Daoy (cell line): ENCODE measurements around the gene RPS18. TPM values are rescaled to one million over a fixed set of nuclear protein-coding genes. Genes with fewer than 3 reads are reported as not detected.
"Not testable (repeated sequence)": the region's sequence is repeated elsewhere in the genome, so short reads cannot be mapped to it uniquely, and the experiment has no call there.

Source experiments
- DNase-seq: peaks from one replicate; pipeline ENCODE4 v3.0.0-alpha.2; 2015; ENCODE audit warnings: low read depth
- total RNA-seq: library from RNA; depleted of rRNA; stranded (reverse); fragments of >200 nt; shearing (Covaris generic); gene quantifications from 2 replicates; pipeline ENCODE4 v1.2.3, GENCODE V29; 2014

RPS18 gene
- total RNA-seq, 1 experiment from 2014 or later, result 7,419 TPM

DNA sequence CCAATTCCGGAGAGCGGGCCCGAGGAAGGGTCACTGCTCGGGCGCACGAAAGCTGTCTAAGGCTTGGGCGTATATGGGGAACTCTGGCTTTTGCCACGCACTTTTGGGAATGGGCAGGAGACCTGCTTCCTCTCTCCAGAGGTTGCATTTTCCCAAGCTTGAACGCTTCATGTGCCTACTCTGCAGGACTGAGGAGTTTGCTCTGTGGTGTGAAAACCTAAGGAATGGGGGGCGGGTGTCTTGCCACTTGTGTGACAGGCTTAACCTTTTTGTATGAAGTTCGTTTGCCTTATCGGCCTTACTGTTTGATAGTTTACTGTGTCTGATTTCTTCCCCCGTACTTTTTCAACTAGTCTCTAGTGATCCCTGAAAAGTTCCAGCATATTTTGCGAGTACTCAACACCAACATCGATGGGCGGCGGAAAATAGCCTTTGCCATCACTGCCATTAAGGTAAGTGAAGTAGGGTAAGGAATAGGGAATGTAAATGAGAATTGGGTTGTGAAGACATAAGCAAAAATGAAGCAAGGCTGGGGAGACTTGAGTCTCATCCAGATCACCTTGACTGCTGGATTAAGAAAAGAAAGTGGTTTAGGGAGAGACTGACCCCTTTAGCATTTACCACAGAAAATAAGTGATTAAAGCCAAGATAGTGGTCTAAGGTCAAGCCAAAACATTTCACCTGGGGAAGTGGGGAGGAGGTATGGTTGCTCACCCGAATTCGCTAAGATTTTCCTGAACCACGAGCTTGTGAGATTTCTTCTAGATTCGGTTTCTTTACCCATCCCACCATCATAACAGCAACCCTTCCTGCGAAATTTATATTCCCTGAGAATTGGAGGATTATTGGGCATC lies 627 bp downstream of the RPS18 start:
- no peak for DNase-seq

DNA sequence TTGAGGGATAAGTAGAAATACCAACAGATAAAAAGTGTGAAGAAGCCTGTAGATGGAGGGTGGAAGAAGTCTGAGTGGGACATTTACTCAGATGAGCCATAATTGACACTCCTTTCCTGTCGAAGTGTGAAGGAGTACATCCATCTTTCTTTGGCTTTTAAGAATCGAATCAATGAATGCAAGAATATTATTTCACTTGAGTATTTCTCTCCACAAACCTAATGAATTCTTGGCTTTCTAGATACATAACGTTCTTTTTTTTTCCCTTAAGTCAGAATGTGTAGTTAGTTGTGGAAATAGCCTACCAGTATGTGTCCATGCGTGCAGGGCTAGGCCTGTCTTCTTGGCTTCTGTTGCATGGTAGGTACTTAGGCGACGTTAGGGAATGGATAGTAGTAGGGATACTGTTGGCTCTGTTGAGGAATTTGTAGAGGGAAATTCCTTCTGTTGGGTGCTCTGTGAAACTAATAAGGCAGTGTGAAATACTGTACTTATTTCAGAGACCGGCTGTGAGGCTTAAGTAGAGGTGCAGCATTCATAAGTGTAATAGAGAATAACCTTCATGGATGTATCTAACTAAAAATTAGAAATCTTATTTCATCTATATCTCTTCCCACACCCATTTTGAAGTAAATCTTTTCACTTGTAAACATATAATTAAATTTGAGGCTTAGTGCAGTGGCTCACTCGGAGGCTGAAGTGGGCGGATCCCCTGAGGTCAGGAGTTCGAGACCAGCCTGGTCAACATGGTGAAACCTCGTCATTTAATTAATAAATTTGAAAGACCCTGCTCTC lies 1.5 kb downstream of the RPS18 start:
- no peak for DNase-seq

DNA sequence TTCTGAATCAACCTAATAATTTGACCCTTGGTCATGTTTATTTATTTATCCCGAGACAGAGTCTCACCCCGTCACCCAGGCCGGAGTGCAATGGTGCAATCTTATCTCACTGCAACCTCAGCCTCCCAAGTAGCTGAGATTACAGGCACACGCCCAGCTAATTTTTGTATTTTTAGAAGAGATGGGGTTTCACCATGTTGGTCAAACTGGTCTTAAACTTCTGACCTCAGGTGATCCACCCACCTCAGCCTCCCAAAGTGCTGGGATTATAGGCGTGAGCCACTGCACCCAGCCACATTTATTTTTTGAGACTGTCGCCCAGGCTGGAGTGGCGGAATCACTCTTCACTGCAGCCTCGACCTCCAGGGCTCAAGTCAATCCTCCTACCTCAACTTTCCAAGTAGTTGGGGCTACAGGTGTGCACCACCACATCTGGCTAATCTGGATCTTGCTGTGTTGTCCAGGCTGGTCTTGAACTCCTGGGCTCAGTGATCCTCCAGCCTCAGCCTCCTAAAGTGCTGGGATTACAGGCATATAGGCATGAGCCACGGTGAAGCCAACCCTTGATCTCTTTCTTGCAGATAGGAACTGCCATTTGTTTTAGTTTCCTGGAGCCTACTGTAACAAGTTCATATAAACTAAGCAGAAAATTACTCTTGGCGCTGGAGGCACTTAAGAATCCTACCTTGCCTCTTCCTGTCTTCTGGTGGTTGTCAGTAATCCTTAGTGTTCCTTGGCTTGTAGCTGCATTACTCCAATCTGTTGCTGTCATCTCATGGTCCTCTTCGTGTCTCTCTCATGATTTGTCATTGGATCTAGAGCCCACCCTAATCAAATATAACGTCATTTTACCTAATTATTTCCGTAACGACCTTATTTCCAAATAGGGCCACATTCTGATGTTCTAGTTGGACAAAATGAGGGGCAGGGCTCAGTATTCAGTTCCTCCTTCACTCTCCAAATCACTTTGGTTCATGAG lies 2.3 kb downstream of the RPS18 start:
- DNase-seq, result no peak

DNA sequence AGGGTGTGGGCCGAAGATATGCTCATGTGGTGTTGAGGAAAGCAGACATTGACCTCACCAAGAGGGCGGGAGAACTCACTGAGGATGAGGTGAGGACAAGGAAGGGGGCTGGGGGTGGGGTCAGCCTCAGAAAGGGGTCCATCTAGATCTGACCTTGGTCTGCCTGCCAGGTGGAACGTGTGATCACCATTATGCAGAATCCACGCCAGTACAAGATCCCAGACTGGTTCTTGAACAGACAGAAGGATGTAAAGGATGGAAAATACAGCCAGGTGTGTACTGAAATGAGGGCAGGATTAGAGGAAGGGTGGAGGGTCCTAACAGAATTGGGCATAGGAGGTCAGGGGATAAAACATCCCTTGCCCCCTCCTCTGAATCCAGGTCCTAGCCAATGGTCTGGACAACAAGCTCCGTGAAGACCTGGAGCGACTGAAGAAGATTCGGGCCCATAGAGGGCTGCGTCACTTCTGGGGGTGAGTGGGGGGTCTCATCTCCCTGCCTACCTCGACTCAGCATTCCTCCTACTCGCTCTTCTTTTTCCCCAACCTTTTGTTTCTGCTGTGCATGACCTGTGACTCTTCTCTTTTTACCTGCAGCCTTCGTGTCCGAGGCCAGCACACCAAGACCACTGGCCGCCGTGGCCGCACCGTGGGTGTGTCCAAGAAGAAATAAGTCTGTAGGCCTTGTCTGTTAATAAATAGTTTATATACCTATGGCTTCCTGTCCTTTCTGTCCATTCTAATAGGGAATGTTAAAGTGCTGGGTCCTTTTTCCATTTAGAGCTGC lies 4.1 kb downstream of the RPS18 start:
- DNase-seq, result not testable (repeated sequence)

DNA sequence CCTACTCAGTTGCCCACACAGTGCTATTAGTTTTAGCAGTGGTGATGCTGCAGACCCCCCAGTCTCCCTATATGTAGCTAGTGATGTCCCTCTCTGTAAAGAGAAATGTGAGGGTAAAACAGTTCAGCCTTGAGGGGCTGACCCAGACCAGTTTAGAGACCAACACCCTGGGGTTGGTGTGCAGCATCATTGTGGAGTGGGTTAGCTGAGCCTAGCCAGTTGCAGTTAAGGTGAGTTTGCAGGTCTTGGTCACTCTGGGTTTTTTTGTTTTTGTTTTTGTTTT lies 4.6 kb downstream of the RPS18 start:
- no peak for DNase-seq

DNA sequence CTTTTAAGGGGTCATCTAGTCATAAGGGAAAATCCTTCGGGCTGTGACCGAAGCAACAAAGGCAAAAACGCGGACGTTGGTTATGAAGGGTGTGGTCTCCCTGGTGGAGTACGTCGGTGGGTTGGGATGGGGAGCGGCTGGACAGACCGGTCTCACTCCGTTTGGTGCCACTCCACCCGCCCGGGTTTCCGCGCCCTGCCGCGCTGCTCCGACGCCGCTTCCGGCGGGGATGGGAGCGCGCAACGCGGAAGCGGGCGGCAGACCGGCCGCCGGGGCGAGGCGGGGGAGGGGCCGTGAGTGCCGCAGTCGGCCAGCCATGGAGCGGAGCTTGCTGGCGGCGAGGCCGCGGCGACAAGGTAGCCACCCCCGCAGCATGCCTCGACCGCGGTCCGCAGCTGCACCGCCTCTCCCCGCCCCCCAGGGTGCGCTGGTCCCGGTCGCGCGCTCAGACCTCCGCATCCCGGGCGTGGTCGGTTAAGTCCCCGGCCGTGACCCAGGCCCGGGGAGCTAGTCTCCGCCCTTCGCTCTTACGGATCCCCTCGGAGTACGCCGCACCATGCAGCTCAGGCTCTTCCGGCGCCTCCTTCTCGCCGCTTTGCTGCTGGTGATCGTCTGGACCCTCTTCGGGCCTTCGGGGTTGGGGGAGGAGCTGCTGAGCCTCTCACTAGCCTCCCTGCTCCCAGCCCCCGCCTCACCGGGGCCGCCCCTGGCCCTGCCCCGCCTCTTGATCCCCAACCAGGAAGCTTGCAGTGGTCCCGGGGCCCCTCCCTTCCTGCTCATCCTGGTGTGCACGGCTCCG lies 5.2 kb downstream of the RPS18 start, which contains the start of gene B3GALT4:
TSS of gene B3GALT4 (plus strand) at position 260 of the 799 bp plus-strand sequence. CDS start at position 557, 297 bp downstream.
- peak; percentile 93 for DNase-seq

DNA sequence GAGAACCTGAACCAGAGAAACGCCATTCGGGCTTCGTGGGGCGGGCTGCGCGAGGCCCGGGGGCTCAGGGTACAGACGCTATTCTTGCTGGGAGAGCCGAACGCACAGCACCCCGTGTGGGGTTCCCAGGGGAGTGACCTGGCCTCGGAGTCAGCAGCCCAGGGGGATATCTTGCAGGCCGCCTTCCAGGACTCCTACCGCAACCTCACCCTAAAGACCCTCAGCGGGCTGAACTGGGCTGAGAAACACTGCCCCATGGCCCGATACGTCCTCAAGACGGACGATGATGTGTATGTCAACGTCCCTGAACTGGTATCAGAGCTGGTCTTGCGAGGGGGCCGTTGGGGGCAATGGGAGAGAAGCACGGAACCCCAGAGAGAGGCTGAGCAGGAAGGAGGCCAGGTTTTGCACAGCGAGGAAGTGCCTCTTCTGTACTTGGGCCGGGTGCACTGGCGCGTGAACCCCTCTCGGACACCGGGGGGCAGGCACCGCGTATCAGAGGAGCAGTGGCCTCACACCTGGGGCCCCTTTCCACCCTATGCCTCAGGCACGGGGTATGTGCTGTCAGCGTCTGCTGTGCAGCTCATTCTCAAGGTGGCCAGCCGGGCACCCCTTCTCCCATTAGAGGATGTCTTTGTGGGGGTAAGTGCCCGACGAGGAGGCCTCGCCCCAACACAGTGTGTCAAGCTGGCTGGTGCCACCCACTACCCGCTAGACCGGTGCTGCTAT lies 6.0 kb downstream of the RPS18 start:
- DNase-seq, result peak; percentile 50

DNA sequence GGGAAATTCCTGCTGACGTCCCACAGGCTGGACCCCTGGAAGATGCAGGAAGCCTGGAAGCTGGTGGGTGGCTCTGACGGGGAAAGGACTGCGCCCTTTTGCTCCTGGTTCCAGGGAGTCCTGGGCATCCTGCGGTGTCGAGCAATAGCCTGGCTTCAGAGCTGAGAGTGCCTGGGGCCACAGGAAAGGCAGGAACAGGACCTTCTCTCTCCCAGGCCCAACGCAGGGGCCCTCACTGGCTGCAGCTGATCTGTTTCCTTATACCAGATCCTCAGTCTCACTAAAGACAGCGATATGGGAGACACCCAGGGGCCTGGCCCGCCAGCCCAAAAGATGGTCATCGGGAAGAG lies 6.5 kb downstream of the RPS18 start:
- no peak for DNase-seq

DNA sequence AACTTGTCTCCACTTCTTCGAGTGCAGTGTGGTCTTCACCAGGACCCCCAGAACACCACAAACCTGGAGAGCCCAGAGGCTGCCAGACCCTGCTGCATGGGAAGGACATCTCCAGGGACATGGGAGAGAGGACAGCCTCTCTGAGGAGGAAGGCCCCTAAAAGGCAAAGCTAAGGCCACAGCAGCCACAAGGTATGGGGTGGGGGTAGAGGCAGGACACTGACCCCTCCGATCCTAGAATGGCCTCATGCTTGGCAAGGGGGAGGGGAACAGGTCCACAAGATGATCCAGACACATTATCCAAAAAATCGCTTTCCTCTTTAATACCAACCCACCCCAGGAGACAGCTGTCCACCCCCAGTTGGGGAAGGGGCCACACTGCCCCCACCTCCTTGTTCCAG lies 6.9 kb downstream of the RPS18 start:
- no peak for DNase-seq

DNA sequence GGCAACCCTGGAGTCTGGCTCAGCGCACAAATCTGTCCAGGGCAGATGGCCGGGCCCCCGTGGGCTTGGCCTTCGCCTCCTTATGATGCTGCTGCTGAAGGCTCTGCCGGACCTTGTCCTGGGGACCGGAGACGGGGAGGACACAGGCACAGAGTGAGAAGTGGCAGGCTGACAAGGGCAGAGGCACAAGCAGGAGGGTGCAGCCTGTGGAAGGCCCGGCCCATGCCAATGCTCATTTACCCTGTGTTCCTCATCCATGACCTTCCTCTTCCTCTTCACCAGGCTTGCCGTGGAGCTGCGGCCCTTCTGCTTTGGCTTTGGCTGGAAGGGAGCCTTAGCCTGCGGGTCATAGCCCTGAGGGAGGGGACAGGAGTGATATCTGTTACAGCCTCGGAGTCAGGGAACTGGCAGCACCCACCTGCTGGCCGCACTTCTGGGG lies 7.4 kb downstream of the RPS18 start:
- no peak for DNase-seq

DNA sequence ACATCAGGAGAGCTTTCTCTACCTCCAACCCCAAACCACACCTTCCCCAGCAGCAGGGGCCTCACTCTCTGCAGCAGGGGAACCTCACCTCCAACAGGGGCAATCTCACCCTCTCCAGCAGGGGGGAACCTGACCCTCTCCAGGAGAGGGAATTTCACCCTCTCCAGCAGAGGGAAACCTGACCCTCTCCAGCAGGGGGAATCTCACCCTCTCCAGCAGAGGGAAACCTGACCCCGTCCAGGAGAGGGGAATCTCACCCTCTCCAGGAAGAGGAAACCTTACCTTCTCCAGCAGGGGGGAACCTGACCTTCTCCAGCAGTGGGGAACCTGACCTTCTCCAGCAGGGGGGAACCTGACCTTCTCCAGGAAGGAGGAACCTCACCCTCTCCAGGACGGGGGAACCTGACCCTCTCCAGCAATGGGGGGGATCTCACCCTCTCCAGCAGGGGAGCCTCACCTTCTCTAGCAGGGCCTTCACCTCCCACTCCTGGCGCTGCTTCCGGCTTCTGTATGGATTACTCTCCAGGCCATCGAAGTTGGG lies 8.2 kb downstream of the RPS18 start:
- DNase-seq, result peak; percentile 76

DNA sequence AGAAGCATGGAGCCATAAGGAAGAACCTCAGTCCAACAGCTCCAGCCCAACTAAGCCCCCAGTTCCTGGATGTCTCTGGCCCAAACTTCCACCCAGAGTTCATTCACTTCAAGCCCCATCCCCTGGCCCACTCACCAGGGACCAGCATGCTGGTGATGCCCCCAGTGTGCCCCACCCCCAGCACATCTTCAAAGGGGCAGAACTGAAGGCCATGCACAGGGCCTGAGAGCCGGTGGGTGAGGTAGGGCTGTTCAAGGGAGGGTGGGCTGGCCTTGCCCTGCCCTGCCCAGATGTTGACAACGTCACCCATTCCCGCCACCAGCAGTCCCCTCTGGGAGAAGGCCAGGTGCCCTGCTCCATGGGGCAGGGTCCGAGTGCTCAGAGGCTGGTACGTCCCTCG lies 8.7 kb downstream of the RPS18 start:
- DNase-seq, result no peak

DNA sequence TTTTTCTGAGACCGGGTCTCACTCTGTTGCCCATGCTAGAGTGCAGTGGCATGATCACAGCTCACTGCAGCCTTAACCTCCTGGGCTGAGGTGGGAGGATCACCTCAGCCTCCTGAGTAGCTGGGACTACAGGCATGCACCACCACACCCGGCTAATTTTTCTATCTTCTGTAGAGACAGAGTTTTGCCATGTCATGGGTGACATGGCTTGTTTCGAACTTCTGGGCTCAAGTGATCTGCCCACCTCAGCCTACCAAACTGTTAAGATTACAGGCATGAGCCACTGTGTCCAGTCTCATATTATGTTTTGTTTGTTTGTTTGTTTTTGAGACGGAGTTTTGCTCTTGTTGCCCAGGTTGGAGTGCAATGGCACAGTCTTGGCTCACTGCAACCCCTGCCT lies 13.3 kb downstream of the RPS18 start:
- not testable (repeated sequence) for DNase-seq

DNA sequence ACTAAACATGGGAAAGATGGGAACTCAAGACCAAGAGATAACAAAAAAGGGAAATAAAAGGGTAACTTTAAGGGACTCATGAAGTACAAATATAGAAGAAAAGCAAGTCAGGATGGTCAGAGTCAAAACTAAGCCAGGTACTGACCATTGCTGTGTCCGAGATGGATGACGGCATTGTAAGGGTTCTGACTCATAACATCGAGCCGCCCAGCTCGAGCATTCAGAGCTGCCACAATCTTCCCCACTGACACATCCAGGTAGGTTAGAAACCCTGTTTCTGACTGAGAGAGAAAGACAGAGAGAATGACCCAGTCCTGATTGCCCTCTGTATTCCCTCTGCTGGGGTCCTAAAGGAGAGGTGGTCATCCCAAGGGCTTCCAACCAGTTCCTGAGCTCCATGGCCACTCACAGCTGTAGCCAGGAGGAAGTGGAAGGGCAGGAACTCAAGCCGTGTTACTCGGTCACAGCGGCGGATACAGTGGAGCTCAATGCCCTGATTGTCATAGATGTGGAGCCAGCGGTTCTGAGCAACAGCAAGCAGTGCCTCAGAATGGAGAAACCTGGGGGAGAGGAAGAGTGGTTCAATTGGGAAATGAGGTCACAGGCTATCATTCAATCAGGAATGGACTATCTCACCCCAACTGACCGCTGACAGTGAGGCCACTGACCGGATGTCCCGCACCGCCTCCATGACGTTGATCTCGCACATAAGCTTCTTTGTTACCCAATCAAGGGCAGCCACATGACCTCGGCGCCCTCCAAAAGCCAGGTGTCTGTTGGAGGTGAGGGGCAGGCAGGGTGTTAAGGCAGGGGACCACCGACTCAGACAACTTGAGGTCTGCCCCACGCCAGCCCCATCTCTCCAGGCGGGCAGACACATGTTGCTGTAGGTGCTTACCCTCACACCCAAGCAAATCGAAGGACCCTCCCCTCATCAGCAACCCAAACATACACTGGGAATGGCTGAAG lies 15.4 kb downstream of the RPS18 start:
- no peak for DNase-seq

DNA sequence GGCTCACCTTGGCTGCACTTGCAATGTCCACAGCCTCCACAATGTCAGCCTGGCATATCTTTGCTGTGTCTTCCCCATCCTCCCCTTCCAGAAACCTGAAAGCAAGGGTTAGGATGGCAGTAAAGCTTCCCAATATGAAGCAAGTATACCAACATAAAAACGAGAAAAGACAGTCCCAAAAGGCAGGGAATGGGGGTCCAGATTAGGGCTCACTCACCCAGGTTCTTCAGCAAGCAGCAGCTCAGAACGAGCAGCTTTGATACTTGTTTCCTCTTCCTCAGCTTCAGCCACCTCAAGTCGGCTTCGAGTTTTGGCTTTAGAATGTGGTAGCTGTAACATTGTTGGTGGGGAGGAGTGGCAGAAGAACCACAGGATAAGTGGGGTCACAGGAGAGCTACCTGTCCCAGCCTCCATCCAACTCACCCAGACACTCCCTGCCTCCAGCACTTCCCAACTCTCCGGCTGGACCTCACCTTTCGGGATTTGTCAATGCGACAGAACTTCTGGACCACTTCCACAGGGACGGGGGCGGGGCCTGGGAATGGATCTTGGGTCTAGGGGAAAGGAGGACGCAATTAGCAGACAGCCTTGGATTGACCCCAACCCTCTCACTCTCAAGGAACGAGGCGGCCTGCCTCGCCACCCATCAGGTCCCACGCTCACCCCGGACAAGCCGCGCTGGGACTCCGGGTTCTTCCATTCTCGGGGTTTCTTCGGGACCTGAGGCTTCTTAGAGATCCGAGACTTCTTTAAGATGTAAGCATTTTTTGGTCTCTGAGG lies 16.5 kb downstream of the RPS18 start:
- DNase-seq, result no peak

DNA sequence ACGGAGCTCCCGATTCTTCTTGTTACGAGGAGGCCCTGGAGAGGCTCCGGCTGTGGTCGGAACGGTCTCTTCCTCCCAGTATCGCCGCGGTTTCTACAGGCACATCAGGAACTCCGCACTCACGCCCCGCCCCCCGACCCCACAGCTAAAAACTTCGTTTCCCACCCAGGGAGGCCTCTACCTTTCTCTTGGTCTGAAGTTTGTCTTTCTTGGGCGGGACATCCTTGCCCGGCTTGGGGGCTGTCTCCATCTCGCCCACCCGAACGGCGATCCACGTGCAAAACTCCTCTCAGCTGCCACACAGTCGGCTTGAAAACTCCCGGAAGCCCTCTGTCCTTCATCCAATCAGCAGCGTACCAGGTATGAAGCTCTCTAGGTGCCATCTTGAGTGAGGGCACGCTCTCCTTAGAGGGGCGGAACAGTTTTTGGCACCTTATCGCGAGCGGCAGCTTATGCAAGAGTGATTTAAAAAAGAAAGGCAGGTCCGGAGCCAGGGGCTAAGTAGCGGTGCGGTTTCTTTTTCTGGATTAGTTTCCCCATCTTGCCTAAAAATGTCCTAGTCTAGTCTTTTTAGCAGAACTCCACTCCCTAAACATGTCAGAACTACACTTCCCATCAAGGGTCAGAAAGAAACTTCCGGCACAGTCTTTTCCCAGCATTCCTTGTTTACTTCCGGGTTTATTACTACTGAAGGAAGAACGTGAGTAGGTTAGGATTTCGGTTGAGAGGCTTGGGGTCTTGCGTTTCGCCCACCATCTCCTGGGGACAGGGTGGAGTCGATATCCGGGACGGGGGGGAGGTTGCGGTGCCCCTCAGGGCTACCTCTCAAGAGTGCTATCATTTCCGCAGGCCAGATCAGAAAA lies 17.3 kb downstream of the RPS18 start, which contains the start of the genes PFDN6 and WDR46:
TSS of gene PFDN6 (plus strand) at position 681 of the 863 bp plus-strand sequence. CDS start 256 bp downstream, outside the sequence.
TSS of gene WDR46 (minus strand) at position 319 of the 863 bp plus-strand sequence. CDS start at position 250, 69 bp downstream.
- peak; percentile 92 for DNase-seq
